DOHH2 (cell line): ENCODE results near the gene SETD1A.
"Not testable (repeated sequence)": the region's sequence is repeated elsewhere in the genome, so short reads cannot be mapped to it uniquely, and the experiment has no call there.

ENCODE experiments used
- H3F3A ChIP-seq: fragments of 200-600 bp; sonication (generic), shearing (Covaris generic); 2 replicates; pipeline ENCODE4 v1.6.0; 2016; ENCODE audit warnings: antibody characterized with exemption, mild to moderate bottlenecking; ENCODE audit not compliant: control insufficient read depth, insufficient read depth
- H3K27ac ChIP-seq: fragments of 200-600 bp; sonication (generic); 2 replicates; pipeline ENCODE4 v1.5.1; 2014; ENCODE audit warnings: low read depth, mild to moderate bottlenecking, low read length, moderate library complexity
- H3K27me3 ChIP-seq: fragments of 200-600 bp; sonication (generic); 2 replicates; pipeline ENCODE4 v1.6.1; 2014; ENCODE audit warnings: mild to moderate bottlenecking, low read length, mixed read lengths; ENCODE audit not compliant: control insufficient read depth
- H3K36me3 ChIP-seq: fragments of 200-600 bp; sonication (generic); 2 replicates; pipeline ENCODE4 v1.6.1; 2014; ENCODE audit warnings: mild to moderate bottlenecking, low read length, moderate library complexity, mixed read lengths; ENCODE audit not compliant: control insufficient read depth
- H3K4me1 ChIP-seq: fragments of 200-600 bp; sonication (generic); 2 replicates; pipeline ENCODE4 v1.6.1; 2014; ENCODE audit warnings: mild to moderate bottlenecking, low read length, mixed read lengths; ENCODE audit not compliant: control insufficient read depth
- H3K4me2 ChIP-seq: fragments of 200-600 bp; sonication (generic); 2 replicates; pipeline ENCODE4 v1.6.0; 2014; ENCODE audit warnings: mild to moderate bottlenecking, low read length, moderate library complexity
- H3K4me3 ChIP-seq: fragments of 200-600 bp; sonication (generic); 2 replicates; pipeline ENCODE4 v1.5.1; 2014; ENCODE audit warnings: mild to moderate bottlenecking, low read length, mixed read lengths
- H3K79me2 ChIP-seq: fragments of 200-600 bp; sonication (generic); 2 replicates; pipeline ENCODE4 v1.6.1; 2014; ENCODE audit warnings: mild to moderate bottlenecking, low read length, mixed read lengths; ENCODE audit not compliant: control insufficient read depth
- H3K9me2 ChIP-seq: fragments of 200-600 bp; sonication (generic); replicated peaks from 2 replicates; pipeline ENCODE4 v1.6.1; 2014; ENCODE audit warnings: mild to moderate bottlenecking, low read length, mixed read lengths; ENCODE audit not compliant: control insufficient read depth
- H3K9me3 ChIP-seq: fragments of 200-600 bp; sonication (generic); 2 replicates; pipeline ENCODE4 v1.6.1; 2014; ENCODE audit warnings: antibody characterized with exemption, low read length, mixed read lengths; ENCODE audit not compliant: control insufficient read depth, insufficient read depth
- H4K20me1 ChIP-seq: fragments of 200-600 bp; sonication (generic); 2 replicates; pipeline ENCODE4 v1.6.0; 2014; ENCODE audit warnings: low read depth, mild to moderate bottlenecking, antibody characterized with exemption, low read length, moderate library complexity; ENCODE audit not compliant: control insufficient read depth, insufficient read depth
- EZH2phosphoT487 ChIP-seq: fragments of 200-600 bp; sonication (generic); IDR thresholded peaks from 2 replicates; pipeline ENCODE4 v1.6.1; 2017; ENCODE audit warnings: borderline replicate concordance, mild to moderate bottlenecking, antibody characterized with exemption, low read length, moderate library complexity, mixed read lengths
- TF ChIP-seq, protein P1 (sequence below): fragments of 200-600 bp; sonication (generic); IDR thresholded peaks from one replicate; pipeline ENCODE4 v1.5.1; 2014; ENCODE audit warnings: antibody characterized with exemption, mild to moderate bottlenecking, low read depth, low read length; ENCODE audit not compliant: poor library complexity, severe bottlenecking

The SETD1A gene

GRCh38 chr16:31016018-31016417 is 58.5 kb downstream of the SETD1A start:
- TF ChIP-seq, protein P1, sequence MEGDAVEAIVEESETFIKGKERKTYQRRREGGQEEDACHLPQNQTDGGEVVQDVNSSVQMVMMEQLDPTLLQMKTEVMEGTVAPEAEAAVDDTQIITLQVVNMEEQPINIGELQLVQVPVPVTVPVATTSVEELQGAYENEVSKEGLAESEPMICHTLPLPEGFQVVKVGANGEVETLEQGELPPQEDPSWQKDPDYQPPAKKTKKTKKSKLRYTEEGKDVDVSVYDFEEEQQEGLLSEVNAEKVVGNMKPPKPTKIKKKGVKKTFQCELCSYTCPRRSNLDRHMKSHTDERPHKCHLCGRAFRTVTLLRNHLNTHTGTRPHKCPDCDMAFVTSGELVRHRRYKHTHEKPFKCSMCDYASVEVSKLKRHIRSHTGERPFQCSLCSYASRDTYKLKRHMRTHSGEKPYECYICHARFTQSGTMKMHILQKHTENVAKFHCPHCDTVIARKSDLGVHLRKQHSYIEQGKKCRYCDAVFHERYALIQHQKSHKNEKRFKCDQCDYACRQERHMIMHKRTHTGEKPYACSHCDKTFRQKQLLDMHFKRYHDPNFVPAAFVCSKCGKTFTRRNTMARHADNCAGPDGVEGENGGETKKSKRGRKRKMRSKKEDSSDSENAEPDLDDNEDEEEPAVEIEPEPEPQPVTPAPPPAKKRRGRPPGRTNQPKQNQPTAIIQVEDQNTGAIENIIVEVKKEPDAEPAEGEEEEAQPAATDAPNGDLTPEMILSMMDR: no peak
- no peak for TF ChIP-seq EZH2phosphoT487
- H3K36me3 ChIP-seq: no peaks in the 10 kb centered on the region

GRCh38 chr16:31017756-31018155 is 60.2 kb downstream of the SETD1A start:
- not testable (repeated sequence) for H3K27me3 ChIP-seq, H3K4me3 ChIP-seq, H3K4me1 ChIP-seq, H4K20me1 ChIP-seq, H3K36me3 ChIP-seq, H3K9me2 ChIP-seq, H3K9me3 ChIP-seq, H3K4me2 ChIP-seq, H3K27ac ChIP-seq, H3K79me2 ChIP-seq, H3F3A ChIP-seq

More at GRCh38 chr16:31016018-31016417, 58.5 kb downstream of the SETD1A start:
- no peaks in the 10 kb centered on the region for H3K9me3 ChIP-seq
- H3K79me2 ChIP-seq: no peaks in the 10 kb centered on the region
- H3K4me1 ChIP-seq: 0 out of 2 replicates have a peak, but pooled peaks cover 3% of the 10 kb centered on the region
- H3K4me3 ChIP-seq: no peak overlapping the region
- H3K4me2 ChIP-seq: no peak overlapping the region
- H4K20me1 ChIP-seq: no peaks in the 10 kb centered on the region
- H3F3A ChIP-seq: no peaks in the 10 kb centered on the region
- peaks cover 2% of the 10 kb centered on the region; the same call in 1 of the 2 replicates for H3K27me3 ChIP-seq
- no peaks in the 10 kb centered on the region for H3K9me2 ChIP-seq
- no peak overlapping the region for H3K27ac ChIP-seq

DNA sequence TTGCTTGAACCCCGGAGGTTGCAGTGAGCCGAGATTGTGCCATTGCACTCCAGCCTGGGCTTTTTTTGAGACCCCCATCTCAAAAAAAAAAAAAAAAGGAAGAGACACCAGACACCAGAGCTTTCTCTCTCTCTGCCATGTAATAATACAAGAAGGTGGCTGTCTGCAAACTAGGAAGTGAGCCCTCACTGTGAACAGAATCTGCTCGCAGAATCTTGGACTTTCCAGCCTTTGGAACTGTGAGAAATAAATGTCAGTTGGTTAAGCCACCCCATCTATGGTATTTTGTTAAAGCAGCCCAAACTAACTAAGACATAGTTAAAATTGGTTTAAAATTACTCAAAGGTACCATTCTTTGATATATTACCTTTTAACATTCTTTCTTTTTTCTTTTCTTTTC is 63.0 kb downstream of the SETD1A start:
- Histone ChIP-seq H3K36me3 (no peaks in the 10 kb centered on the region), H3K27ac (no peak overlapping the region), H3K4me3 (no peak overlapping the region), H3K79me2 (no peaks in the 10 kb centered on the region), H3K4me2 (no peak overlapping the region), H3K9me3 (no peaks in the 10 kb centered on the region), H3F3A (no peaks in the 10 kb centered on the region), H4K20me1 (no peaks in the 10 kb centered on the region), H3K9me2 (no peaks in the 10 kb centered on the region), H3K4me1 (no peaks in the 10 kb centered on the region), H3K27me3 (no peaks in the 10 kb centered on the region)
- TF ChIP-seq EZH2phosphoT487: no peak
- TF ChIP-seq, protein P1: no peak

GRCh38 chr16:31022544-31023251 is 65.1 kb downstream of the SETD1A start:
- no peak overlapping the region for H3K4me3 ChIP-seq
- H3K9me3 ChIP-seq: no peaks in the 10 kb centered on the region
- no peaks in the 10 kb centered on the region for H3K79me2 ChIP-seq
- TF ChIP-seq EZH2phosphoT487: no peak
- TF ChIP-seq, protein P1: no peak
- H3F3A ChIP-seq: no peaks in the 10 kb centered on the region
- no peaks in the 10 kb centered on the region for H3K27me3 ChIP-seq
- no peaks in the 10 kb centered on the region for H3K9me2 ChIP-seq
- no peak overlapping the region for H3K4me2 ChIP-seq
- no peaks in the 10 kb centered on the region for H4K20me1 ChIP-seq
- no peaks in the 10 kb centered on the region for H3K36me3 ChIP-seq
- H3K27ac ChIP-seq: no peak overlapping the region
- H3K4me1 ChIP-seq: no peaks in the 10 kb centered on the region
